WTC11 (cell line): ENCODE results near the gene FRMD4B.

Source experiments
- CTCF ChIP-seq: fragments of 200-600 bp; IDR thresholded peaks from 2 replicates; pipeline ENCODE4 v1.8.0; 2022; ENCODE audit warnings: antibody characterized with exemption
- ESRRA ChIP-seq: sonication (generic); formaldehyde crosslinking; IDR thresholded peaks from 2 replicates; pipeline ENCODE4 v1.8.1; 2022; ENCODE audit warnings: mild to moderate bottlenecking, missing genetic modification reagents, borderline replicate concordance
- FOXP4 ChIP-seq: sonication (generic); formaldehyde crosslinking; IDR thresholded peaks from 2 replicates; pipeline ENCODE4 v1.8.0; 2022; ENCODE audit warnings: mild to moderate bottlenecking, missing genetic modification reagents
- IRF2 ChIP-seq: sonication (generic); formaldehyde crosslinking; IDR thresholded peaks from 2 replicates; pipeline ENCODE4 v1.8.0; 2022; ENCODE audit warnings: low read depth, missing genetic modification reagents, borderline replicate concordance
- NFYB ChIP-seq: sonication (generic); formaldehyde crosslinking; conservative IDR thresholded peaks from 2 replicates; pipeline ENCODE4 v1.8.0; 2022; ENCODE audit warnings: low read depth, missing genetic modification reagents
- TP53 ChIP-seq: sonication (generic); formaldehyde crosslinking; IDR thresholded peaks from 2 replicates; pipeline ENCODE4 v1.8.1; 2023; ENCODE audit warnings: mild to moderate bottlenecking, missing genetic modification reagents
- ZNF263 ChIP-seq: sonication (generic); formaldehyde crosslinking; IDR thresholded peaks from 2 replicates; pipeline ENCODE4 v1.8.1; 2022; ENCODE audit warnings: low read depth, mild to moderate bottlenecking, moderate library complexity, missing genetic modification reagents
- ZNF416 ChIP-seq: fragments of 250-450 bp; sonication (Bioruptor Pico); IDR thresholded peaks from 2 replicates; pipeline ENCODE4 v1.9.0; 2021; ENCODE audit warnings: mild to moderate bottlenecking, inconsistent platforms
- TF ChIP-seq, protein P1 (sequence below): sonication (generic); formaldehyde crosslinking; conservative IDR thresholded peaks from 2 replicates; pipeline ENCODE4 v1.8.1; 2022; ENCODE audit warnings: mild to moderate bottlenecking, missing genetic modification reagents

DNA sequence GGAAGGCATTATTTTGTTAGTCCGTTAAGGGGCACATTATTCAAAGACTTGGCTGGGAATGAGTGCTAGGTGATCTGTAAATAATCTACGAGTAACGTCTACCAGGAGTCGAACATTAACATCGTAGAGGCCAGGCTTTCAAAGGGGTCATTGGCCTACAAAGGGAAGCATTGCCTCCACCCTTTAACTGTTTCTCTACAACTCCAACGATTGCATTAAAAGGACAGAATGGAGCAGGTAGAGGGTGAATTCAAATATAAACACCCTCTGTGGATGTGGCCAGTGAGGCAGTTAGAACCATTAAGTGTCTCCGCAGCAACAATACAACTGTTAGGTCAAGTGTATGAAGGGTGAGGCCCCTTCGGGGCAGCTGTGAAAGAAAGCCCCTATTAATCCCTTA is 137.5 kb downstream of the FRMD4B start:
- TF ChIP-seq CTCF = no peak
- TF ChIP-seq IRF2 (CRISPR knock-in tag) = no peak
- no peak for TF ChIP-seq TP53 (CRISPR knock-in tag)
- TF ChIP-seq ZNF416 (CRISPR knock-in tag) = no peak
- TF ChIP-seq NFYB (CRISPR knock-in tag) = no peak
- no peak for TF ChIP-seq FOXP4 (CRISPR knock-in tag)
- TF ChIP-seq ESRRA (CRISPR knock-in tag) = no peak
- TF ChIP-seq ZNF263 (CRISPR knock-in tag) = no peak
- TF ChIP-seq, protein P1, sequence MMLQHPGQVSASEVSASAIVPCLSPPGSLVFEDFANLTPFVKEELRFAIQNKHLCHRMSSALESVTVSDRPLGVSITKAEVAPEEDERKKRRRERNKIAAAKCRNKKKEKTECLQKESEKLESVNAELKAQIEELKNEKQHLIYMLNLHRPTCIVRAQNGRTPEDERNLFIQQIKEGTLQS (CRISPR knock-in tag) = no peak
